ENCODE results near the gene OTUD7B. TPM values are rescaled to one million over a fixed set of nuclear protein-coding genes. Genes with fewer than 3 reads are reported as not detected.

Gene OTUD7B
- total and polyA plus RNA-seq, 9 of the 15 experiments (the other 6 are each of a cell fraction or from before 2014, with no cell fraction given), result 0.96 to 18.8 (median 7.4) TPM

GRCh38 chr1:150010393-150011115 is at the start of gene OTUD7B (continued):
- TF ChIP-seq IFI16 (CRISPR knock-in tag; IDR thresholded peaks at IDR 0.05), result no peak
- no peak for TF ChIP-seq GTF2A2 (tag; IDR thresholded peaks at IDR 0.05)
- peak; percentile 65 for TF ChIP-seq GMEB1 (CRISPR knock-in tag; IDR thresholded peaks at IDR 0.05)
- TF ChIP-seq ZNF239 (CRISPR knock-in tag; IDR thresholded peaks at IDR 0.05), result no peak
- no peak for TF ChIP-seq TFAM (CRISPR knock-in tag; conservative IDR thresholded peaks at IDR 0.05)
- TF ChIP-seq TRIM25 (IDR thresholded peaks at IDR 0.05; ENCODE audit: borderline replicate concordance), result no peak
- no peak for TF ChIP-seq RBM39 (optimal IDR thresholded peaks at IDR 0.05; ENCODE audit: low read depth, low read length)
- peak in 1 of 2 experiments; percentile 86; a peak in 2 of 4 replicates for TF ChIP-seq RCOR1 (IDR thresholded peaks at IDR 0.05; ENCODE audit: borderline replicate concordance in 1 of 2, low read depth in 2 of 2, low read length in 2 of 2)
- TF ChIP-seq SIRT6 (IDR thresholded peaks at IDR 0.05; ENCODE audit: low read depth, low read length), result no peak
- TF ChIP-seq KAT8 (IDR thresholded peaks at IDR 0.05; ENCODE audit: low read depth), result no peak
- peak; percentile 82; the same call in 1 of the 2 replicates for TF ChIP-seq RNF2 (IDR thresholded peaks at IDR 0.05)
- peak; percentile 10 for TF ChIP-seq DACH1 (IDR thresholded peaks at IDR 0.05; ENCODE audit: partially characterized antibody)
- TF ChIP-seq MAFG (tag; conservative IDR thresholded peaks at IDR 0.05), result no peak
- TF ChIP-seq HBP1 (CRISPR knock-in tag; IDR thresholded peaks at IDR 0.05), result no peak
- TF ChIP-seq BRF1 (IDR thresholded peaks at IDR 0.05; ENCODE audit: borderline replicate concordance, extremely low read depth, insufficient read length), result no peak
- TF ChIP-seq TRIM24 (IDR thresholded peaks at IDR 0.05), result peak in 1 of 2 experiments; percentile 98; a peak in 2 of 4 replicates
- TF ChIP-seq PYGO2 (tag; IDR thresholded peaks at IDR 0.05), result no peak
- 0 out of 2 replicates have a peak, but pooled peaks have one; percentile 11 for TF ChIP-seq MTA1 (IDR thresholded peaks at IDR 0.05; ENCODE audit: borderline replicate concordance)
- TF ChIP-seq MYBL2 (IDR thresholded peaks at IDR 0.05; ENCODE audit: low read depth), result no peak
- TF ChIP-seq MYBL2 (CRISPR knock-in tag; IDR thresholded peaks at IDR 0.05; ENCODE audit: borderline replicate concordance), result no peak
- no peak for TF ChIP-seq CSDE1 (IDR thresholded peaks at IDR 0.05)
- no peak for TF ChIP-seq CCAR2 (IDR thresholded peaks at IDR 0.05; ENCODE audit: low read depth, low read length)
- TF ChIP-seq ZBTB9 (CRISPR knock-in tag; IDR thresholded peaks at IDR 0.05), result no peak

All from K562 (cell line).